Ovary (tissue), 9 donors: ENCODE measurements around the gene SSC5D. TPM values are rescaled to one million over a fixed set of nuclear protein-coding genes. Genes with fewer than 3 reads are reported as not detected.

Experiments used
- DNase-seq, 5 donors: peaks; one replicate each; pipeline ENCODE4 v3.0.0-alpha.2; 2019 to 2020
- H3K27ac ChIP-seq, 2 donors: fragments of 200-600 bp; one replicate each; pipeline versions ENCODE4 v1.5.1 to v1.8.0; 2019 to 2022
- H3K27me3 ChIP-seq: fragments of 200-600 bp; one replicate; pipeline ENCODE4 v1.8.0; 2022
- H3K36me3 ChIP-seq: fragments of 200-600 bp; sonication (generic); one replicate; pipeline ENCODE4 v1.5.1; 2019
- H3K4me1 ChIP-seq: one replicate; pipeline ENCODE4 v1.8.1; 2013; ENCODE audit warnings: mild to moderate bottlenecking, moderate library complexity; ENCODE audit not compliant: insufficient read depth
- H3K4me3 ChIP-seq: fragments of 200-600 bp; sonication (generic); one replicate; pipeline ENCODE4 v1.5.1; 2017
- H3K9me3 ChIP-seq, 2 donors: fragments of 200-600 bp in 1 of 2; sonication (generic) in 1 of 2; one replicate each; pipeline versions ENCODE4 v1.5.1 to v1.8.1; 2013 to 2019; ENCODE audit warnings: mild to moderate bottlenecking in 1 of 2, moderate library complexity in 1 of 2
- EP300 ChIP-seq: sonication (generic); formaldehyde crosslinking; IDR thresholded peaks from one replicate; pipeline ENCODE4 v1.6.1; 2017; ENCODE audit warnings: antibody characterized with exemption
- POLR2A ChIP-seq: fragments of 450-650 bp; IDR thresholded peaks from one replicate; pipeline ENCODE4 v1.6.1; 2017; ENCODE audit warnings: antibody characterized with exemption, mild to moderate bottlenecking, moderate library complexity
- WGBS, 3 donors: extraction: QIAGEN DNeasy Blood & Tissue Kit in 1 of 3; methylation state at CpG; one replicate each; pipeline versions ENCODE4 v1.1.5 to v1.1.7; 2013 to 2017; 5-methylcytosine and 5-hydroxymethylcytosine counted together
- intact Hi-C, 4 donors: fragments of 100-400 bp; cut with DNase I; formaldehyde crosslinking; loops; one replicate each; pipeline versions ENCODE4 v1.11.0 to v1.15.1; 2022 to 2023
- polyA plus RNA-seq, 2 donors: library from polyadenylated mRNA; stranded (reverse); fragments of 200-250 nt in 1 of 2; fragments of 350-450 nt in 1 of 2; fragmentation: Illumina TruSeq in 1 of 2; extraction: RNeasy Lipid Tissue Mini Kit (QIAGEN cat#74804) in 1 of 2; gene quantifications; one replicate each; pipeline ENCODE4 v1.2.3, GENCODE V29; 2013 to 2014
- total RNA-seq, 7 donors: library from RNA; depleted of rRNA in 2 of 7; stranded (reverse); fragments of >200 nt in 2 of 7; fragmentation: NEBNext Ultra II Directional in 3 of 7; extraction: Animal tissue kit (Norgen Biotek cat#: 25700) in 3 of 7; gene quantifications; one replicate each; pipeline versions ENCODE4 v1.1.0 to v1.2.4, GENCODE V29; 2016 to 2023
- TF ChIP-seq, protein P1 (sequence below), 3 donors: fragments of 450-650 bp in 2 of 3; fragments of 200-600 bp in 1 of 3; IDR thresholded peaks; one replicate each; pipeline versions ENCODE4 v1.5.1 to v1.8.0; 2016 to 2022; ENCODE audit warnings: antibody characterized with exemption in 3 of 3, mild to moderate bottlenecking in 1 of 3
- donor health status: DM: no; HTN: no; CAD: no; lungs with moderate emphysema.
- donor health status: DM: no; HTN: no; CAD: no.
- donor health status: Bipolar disorder and iron deficiency.
- donor health status: DM: yes; HTN: yes; CAD: no.
- donor health status: DM: no; HTN: no; CAD: no.
- donor health status: DM: yes; HTN: yes; CAD: no.

Gene SSC5D
- total and polyA plus RNA-seq, 9 donors, result 5.7 to 29.7 (median 12.4) TPM

DNA sequence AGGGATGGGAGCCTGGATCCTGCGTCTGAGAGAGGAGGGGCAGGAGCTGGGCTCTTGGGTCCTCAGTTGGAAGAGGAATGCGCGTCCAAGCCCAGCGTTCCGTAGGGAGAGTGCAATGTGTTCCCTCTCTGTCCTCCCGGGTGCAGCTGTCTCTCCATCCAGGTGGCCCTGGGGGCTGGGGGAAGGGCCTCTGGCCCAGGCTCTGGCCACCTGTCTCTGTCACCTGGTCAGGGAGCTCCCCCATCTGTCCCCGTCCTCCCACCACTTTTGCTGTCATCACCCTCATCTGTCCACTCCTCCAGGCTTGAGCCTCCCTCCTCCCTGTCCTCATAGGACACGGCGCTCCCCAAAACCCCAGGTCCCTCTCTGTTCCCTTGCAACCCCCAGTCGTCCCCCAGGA, 52.4 kb downstream of the SSC5D start:
- no peak for TF ChIP-seq EP300
- no peak for TF ChIP-seq POLR2A
- TF ChIP-seq, protein P1, sequence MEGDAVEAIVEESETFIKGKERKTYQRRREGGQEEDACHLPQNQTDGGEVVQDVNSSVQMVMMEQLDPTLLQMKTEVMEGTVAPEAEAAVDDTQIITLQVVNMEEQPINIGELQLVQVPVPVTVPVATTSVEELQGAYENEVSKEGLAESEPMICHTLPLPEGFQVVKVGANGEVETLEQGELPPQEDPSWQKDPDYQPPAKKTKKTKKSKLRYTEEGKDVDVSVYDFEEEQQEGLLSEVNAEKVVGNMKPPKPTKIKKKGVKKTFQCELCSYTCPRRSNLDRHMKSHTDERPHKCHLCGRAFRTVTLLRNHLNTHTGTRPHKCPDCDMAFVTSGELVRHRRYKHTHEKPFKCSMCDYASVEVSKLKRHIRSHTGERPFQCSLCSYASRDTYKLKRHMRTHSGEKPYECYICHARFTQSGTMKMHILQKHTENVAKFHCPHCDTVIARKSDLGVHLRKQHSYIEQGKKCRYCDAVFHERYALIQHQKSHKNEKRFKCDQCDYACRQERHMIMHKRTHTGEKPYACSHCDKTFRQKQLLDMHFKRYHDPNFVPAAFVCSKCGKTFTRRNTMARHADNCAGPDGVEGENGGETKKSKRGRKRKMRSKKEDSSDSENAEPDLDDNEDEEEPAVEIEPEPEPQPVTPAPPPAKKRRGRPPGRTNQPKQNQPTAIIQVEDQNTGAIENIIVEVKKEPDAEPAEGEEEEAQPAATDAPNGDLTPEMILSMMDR (IDR thresholded peaks at IDR 0.05), result no peak
- no peak for DNase-seq
- Histone ChIP-seq H3K27ac (no peak overlapping the region), H3K36me3 (no peaks in the 10 kb centered on the region), H3K4me3 (no peak overlapping the region), H3K4me1 (no peaks in the 10 kb centered on the region), H3K9me3 (no peaks in the 10 kb centered on the region), H3K27me3 (no peaks in the 10 kb centered on the region)
- intact Hi-C loops, result no loop called here
- WGBS, 3 donors, result 30 to 39% (median 33%) methylated on average over 10 of the region's 10 CpGs

DNA sequence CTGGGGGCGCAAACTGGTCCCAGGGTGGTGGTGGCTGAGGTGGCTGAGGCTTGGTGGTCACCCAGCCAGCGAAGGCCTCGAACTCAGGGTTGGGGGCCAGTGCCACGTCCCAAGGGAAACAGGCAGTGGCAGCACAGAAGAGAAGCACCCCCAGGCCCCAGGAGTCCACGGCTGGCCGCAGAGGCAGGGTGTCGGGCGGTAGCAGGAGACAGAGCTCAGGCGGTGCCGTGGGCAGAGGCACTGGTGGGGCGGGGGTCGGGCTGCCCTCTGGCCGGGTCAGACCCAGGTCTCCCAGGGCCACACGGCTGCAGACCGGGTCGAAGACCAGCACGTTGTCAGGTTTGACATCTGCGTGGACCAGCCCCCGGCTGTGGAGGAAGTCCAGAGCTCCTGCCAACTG, 52.9 kb downstream of the SSC5D start:
- intact Hi-C loops, result no loop called here
- 67 to 100% (median 71%) methylated on average over 2 to 19 of the region's 19 CpGs for WGBS, 3 donors

DNA sequence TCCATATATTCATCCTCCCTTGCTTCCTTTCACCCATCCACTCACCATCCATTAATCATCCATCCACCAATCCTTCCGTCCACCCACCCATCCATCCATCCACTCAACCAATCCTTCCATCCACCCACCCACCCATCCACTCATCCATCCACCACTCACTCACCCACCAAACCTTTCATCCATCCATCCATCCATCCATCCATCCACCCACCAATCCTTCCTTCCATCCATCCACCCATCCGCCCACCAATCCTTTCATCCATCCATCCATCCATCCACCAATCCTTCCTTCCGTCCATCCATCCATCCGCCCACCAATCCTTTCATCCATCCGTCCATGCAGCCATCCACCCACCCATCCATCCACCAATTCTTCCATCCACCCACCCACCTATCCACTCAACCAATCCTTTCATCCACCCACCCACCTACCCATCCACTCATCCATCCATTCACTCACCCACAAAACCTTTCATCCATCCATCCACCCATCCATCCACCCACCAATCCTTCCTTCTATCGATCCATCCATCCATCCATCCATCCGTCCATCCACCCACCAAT, 54.1 kb downstream of the SSC5D start:
- WGBS, 3 donors, result 89 to 91% (median 89%) methylated on average over 7 of the region's 7 CpGs
- intact Hi-C loops, result no loop called here
- Histone ChIP-seq H3K27ac (no peak overlapping the region), H3K4me1 (no peaks in the 10 kb centered on the region), H3K4me3 (no peak overlapping the region), H3K27me3 (no peaks in the 10 kb centered on the region), H3K9me3 (no peaks in the 10 kb centered on the region), H3K36me3 (no peaks in the 10 kb centered on the region)
- DNase-seq, result no peak
- TF ChIP-seq POLR2A (no peak), EP300 (no peak)
- TF ChIP-seq, protein P1 (IDR thresholded peaks at IDR 0.05), result no peak

More for the DNA sequence above, 52.9 kb downstream of the SSC5D start:
- no peak for DNase-seq
- TF ChIP-seq, protein P1 (IDR thresholded peaks at IDR 0.05), result no peak
- TF ChIP-seq EP300 (no peak), POLR2A (no peak)
- H3K36me3 ChIP-seq, result no peaks in the 10 kb centered on the region
- H3K4me3 ChIP-seq, result no peak overlapping the region
- no peaks in the 10 kb centered on the region for H3K4me1 ChIP-seq
- no peaks in the 10 kb centered on the region for H3K27me3 ChIP-seq
- H3K27ac ChIP-seq, result no peak overlapping the region
- no peaks in the 10 kb centered on the region for H3K9me3 ChIP-seq

DNA sequence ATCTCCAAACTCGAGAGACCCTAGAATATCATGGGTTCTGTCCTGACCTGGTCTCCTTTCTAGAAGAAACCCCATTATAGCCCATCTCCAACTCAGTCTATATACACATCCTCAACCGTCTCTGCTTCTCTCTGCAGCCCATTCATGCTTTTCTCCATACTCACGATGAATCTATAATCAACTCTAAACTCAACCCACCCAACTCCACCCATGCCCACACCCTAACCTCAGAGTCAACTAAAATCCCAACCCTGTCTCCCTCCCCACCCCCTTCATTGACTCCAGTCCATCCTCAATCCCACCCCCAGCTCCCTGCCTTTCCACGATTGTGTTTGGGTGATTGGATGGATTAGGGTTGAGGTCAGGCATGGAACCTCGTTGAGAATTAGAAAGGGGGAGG, 55.3 kb downstream of the SSC5D start:
- no peaks in the 10 kb centered on the region for H3K27me3 ChIP-seq
- H3K9me3 ChIP-seq, result no peaks in the 10 kb centered on the region
- WGBS, 3 donors, result 71 to 72% (median 71%) methylated on average over 5 of the region's 5 CpGs
- H3K27ac ChIP-seq, result no peak overlapping the region
- TF ChIP-seq, protein P1 (IDR thresholded peaks at IDR 0.05), result no peak
- TF ChIP-seq POLR2A (no peak), EP300 (no peak)
- H3K4me1 ChIP-seq, result no peaks in the 10 kb centered on the region
- intact Hi-C loops, result no loop called here
- no peak overlapping the region for H3K4me3 ChIP-seq
- H3K36me3 ChIP-seq, result no peaks in the 10 kb centered on the region
- DNase-seq, result no peak
